C4-2B (cell line): ENCODE data around the gene ARHGEF12.

Experiments
- ZFX ChIP-seq: fragments of 450-650 bp; IDR thresholded peaks from 2 replicates; pipeline ENCODE4 v1.6.1; 2017
- TF ChIP-seq, protein P1 (sequence below): fragments of 450-650 bp; conservative IDR thresholded peaks from 2 replicates; pipeline ENCODE4 v1.5.1; 2017; ENCODE audit warnings: mild to moderate bottlenecking

DNA sequence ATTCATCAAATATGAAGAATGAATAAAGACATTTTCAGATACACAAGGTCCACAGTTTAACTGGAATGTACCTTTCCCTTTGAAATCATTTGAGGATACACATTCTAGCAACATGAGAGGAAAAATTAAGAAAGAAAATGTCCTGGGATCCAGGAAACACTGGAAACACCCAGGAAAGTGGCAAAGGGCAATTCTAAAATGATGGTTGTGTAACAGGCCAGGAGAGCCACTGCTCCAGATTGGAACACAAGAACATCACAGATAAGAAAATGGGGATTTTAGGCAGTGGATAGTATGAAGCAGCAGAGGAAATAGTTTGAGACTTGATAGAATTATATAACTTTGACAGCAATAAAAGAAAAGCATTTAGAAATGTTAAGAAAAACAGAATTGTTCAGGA lies 119.3 kb downstream of the ARHGEF12 start:
- TF ChIP-seq, protein P1, sequence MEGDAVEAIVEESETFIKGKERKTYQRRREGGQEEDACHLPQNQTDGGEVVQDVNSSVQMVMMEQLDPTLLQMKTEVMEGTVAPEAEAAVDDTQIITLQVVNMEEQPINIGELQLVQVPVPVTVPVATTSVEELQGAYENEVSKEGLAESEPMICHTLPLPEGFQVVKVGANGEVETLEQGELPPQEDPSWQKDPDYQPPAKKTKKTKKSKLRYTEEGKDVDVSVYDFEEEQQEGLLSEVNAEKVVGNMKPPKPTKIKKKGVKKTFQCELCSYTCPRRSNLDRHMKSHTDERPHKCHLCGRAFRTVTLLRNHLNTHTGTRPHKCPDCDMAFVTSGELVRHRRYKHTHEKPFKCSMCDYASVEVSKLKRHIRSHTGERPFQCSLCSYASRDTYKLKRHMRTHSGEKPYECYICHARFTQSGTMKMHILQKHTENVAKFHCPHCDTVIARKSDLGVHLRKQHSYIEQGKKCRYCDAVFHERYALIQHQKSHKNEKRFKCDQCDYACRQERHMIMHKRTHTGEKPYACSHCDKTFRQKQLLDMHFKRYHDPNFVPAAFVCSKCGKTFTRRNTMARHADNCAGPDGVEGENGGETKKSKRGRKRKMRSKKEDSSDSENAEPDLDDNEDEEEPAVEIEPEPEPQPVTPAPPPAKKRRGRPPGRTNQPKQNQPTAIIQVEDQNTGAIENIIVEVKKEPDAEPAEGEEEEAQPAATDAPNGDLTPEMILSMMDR = no peak
- TF ChIP-seq ZFX = no peak
